ENCODE measurements around the gene SDK1.

The SDK1 gene

GRCh38 chr7:4135301-4135700 is 834.2 kb downstream of the SDK1 start:
- no peak for DNase-seq (ENCODE audit: low read depth in 2 of 2)

DNA sequence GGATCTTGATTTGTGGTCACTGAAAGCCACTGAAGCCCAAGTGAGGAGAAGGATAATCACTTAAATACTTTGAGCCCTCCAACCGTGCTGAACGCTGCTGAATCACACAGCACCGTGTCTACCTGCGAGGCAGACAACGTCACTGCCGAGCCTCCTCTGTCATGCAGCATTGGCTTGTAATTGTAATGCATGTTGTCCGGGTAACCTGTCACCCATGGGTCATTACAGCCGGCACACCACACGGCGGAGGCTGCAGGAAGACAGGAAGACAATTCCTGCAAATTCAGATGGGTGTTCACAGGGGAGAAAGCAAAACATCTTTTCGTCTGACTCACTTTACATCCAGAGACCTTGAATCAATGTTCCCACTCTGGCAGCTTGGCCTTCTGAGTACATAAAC is 835.0 kb downstream of the SDK1 start:
- no peak for DNase-seq (ENCODE audit: low read depth in 2 of 2)

DNA sequence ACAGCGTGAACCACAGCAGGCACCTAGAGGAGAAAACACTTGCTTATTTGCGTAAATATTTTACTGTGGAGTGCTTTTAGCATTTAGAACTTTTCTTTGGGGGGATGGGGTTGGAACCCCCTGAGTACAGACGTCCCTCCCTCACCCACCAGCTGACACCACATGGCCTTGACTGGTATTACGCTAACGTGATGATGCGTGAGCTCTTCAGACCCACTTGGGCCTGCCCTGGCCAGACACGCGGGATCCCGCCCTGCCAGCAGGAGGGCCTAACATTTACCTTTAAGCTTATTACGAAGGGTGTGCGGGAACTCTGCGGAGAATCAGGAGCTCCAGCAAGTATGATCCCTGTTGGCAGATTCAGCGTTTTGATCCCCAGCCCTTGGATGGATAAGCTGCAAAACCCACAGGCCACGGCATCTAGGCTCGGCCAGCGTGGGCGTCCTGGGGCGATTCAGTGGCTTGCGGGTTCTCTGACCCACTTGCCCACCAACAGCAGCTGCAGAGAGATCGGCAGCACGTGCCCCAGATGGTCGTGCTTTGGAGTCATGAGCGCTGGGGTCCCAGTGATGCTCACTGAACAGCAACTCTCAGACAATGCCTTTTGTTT is 835.6 kb downstream of the SDK1 start:
- no peak for DNase-seq (ENCODE audit: low read depth in 2 of 2)

DNA sequence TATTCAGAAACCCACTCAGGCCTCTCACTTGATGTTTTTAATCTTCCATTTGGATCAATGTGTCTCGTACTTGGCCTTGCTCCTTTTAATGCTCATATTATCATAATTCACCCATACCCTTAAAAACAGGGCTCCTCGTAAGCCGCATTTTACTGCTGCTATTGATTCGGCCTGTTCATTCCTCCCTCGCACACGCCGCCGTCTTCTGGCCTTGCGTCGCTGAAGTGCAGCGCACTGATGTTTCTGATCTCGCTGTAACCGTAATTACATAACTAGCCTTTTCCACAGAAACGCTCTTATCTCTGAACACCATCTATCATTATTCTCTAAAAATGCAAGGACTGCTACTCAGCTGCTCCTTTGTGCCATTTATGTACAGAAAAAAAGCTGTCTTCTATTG is 836.5 kb downstream of the SDK1 start:
- DNase-seq (ENCODE audit: low read depth in 2 of 2): no peak

- no peak for DNase-seq (ENCODE audit: low read depth in 2 of 2)
These were observed 837.8 kb downstream of the SDK1 start for GRCh38 chr7:4138866-4139265.

- no peak for DNase-seq (ENCODE audit: low read depth in 2 of 2)
These were observed 838.9 kb downstream of the SDK1 start for GRCh38 chr7:4139656-4140625.

- DNase-seq (ENCODE audit: low read depth in 2 of 2): no peak
These were observed 839.9 kb downstream of the SDK1 start for GRCh38 chr7:4140933-4141332.

- no peak for DNase-seq (ENCODE audit: low read depth in 2 of 2)
These were observed 842.0 kb downstream of the SDK1 start for GRCh38 chr7:4143006-4143405.

DNA sequence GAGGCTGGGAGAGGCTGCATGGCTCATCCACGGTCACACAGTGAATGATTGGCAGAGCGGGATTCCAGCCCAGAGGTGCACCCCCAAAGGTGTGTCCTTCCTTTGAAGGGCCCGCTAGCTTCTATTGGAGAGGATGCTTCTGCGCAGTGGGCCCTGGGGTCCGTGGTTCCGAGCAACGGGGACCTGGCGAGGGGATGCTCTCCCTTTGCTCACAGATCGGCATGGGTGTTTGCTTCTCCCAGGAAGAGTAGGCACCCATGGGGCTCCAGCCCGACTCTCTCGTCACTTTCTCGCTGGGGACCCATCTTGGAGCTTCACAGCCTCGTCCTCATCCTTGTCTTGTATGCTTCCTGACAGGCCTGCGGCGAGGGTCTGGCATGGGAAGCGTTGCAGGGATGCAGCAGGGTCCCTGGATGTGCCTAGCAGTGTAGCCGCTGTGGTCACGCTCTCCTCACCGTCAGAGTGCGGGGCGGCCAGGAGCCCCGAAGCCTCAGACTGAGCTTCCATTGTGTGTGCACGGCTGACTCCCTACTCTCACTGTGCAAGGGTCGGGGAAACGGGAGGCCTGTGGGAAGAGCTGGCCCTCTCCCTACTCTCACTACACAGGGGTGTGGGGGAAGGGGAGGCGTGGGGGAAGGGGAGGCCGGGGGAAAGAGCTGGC is 842.6 kb downstream of the SDK1 start:
- no peak for DNase-seq (ENCODE audit: low read depth in 2 of 2)

DNA sequence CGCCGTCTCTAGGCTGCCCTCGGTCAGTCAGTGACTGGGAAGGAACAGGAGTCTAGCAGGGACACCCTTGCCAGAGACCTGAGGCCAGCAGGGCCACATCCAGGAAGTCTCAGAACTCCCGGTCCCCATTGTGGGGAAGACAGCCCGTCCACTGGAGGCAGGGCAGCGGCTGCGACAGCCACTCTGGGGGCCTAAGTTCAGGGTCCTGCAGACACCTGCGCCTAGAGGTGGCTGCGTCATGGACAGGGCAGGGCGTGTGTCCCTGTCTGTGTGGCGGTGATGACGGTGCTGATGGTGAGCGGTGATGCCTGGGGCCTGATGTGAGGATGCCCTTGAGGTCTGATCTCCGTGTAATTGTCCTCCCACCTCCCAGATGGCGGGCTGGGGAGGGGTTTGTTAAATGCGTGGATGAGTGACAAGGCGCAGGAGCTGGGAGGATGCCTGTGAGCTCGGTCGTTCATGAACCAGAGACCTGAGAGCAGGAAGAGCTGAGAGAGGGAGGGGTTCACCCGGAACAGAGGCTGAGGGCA is 843.2 kb downstream of the SDK1 start:
- no peak for DNase-seq (ENCODE audit: low read depth in 2 of 2)

GRCh38 chr7:4144811-4145510 is 843.9 kb downstream of the SDK1 start:
- DNase-seq (ENCODE audit: low read depth in 2 of 2): no peak

GRCh38 chr7:4145576-4145975 is 844.5 kb downstream of the SDK1 start:
- no peak for DNase-seq (ENCODE audit: low read depth in 2 of 2)

DNA sequence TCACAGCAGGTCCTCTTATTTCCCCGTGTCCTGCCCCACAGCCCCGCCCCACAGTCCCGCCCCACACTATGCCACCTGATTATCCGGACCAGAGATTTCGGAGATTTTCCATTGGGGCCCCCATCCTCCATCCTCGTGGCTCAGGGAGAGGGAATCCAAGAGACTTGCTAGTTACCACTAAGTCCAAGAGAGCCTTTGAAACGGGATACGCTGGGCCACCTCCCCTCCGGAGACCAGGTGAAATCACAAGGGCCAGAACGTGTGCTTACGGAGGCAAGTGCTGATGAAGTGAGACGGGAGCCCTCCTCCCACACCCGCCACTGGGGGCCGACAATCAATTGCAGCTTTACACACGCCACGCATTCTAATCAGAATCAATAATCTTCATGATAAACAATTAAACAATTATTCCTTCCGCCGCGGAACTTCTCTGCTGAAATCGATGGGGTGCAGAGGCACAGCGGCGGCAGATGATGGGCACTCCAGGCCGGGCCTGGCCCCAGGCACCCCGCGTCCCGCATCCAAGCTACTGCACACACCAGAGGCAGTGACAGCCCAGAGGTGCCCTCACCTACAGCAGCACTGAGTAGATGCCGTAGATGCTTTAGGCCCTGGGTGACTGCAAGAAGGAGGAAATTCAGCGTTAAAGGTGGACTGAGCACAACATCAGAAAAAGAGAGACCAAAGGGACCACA is 847.0 kb downstream of the SDK1 start:
- no peak for DNase-seq (ENCODE audit: low read depth in 2 of 2)

- no peak for DNase-seq (ENCODE audit: low read depth in 2 of 2)
These were observed 848.2 kb downstream of the SDK1 start for GRCh38 chr7:4149236-4149635.

GRCh38 chr7:4149645-4150044 is 848.6 kb downstream of the SDK1 start:
- DNase-seq (ENCODE audit: low read depth in 2 of 2): no peak

DNA sequence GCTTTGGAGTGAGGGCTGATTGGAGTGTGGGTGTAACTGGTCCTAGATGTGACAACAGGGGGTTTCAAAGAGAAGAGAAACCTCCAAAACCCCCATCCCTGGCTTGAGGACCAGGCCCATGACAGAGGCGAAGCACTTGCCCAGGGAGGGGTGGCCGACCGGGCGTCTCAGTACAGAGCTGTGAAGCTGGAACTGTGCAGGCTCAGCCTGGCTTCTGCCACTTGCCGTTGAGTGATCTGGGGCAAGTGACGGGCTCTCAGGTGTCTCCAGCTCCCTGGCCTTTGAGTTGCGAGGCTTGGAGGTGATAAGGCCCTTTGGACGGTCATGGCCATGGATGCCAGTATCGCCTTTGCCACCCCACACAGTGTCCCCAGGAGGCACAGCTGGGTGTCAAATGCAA is 849.7 kb downstream of the SDK1 start:
- DNase-seq (ENCODE audit: low read depth in 2 of 2): no peak

DNA sequence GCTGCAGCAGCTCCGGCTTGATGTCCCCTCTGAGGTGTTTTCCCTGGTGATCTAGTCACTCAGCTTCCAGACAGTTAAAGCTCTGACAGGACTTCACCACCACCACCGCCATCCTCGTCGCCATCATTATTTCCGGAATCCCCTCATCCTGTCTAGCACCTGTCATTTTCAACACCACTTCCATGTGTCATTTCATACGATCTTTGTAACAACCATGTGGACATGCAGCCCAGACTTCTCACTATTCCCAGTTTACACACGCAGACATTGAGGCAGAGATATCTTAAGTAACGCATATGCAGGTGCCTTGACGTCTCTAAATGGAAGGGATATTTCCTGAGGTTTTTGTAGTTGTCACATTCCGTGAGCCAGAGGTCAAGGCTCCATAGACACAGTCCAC is 850.5 kb downstream of the SDK1 start:
- DNase-seq (ENCODE audit: low read depth in 2 of 2): no peak

- no peak for DNase-seq (ENCODE audit: low read depth in 2 of 2)
These were observed 851.0 kb downstream of the SDK1 start for GRCh38 chr7:4151926-4152549.

GRCh38 chr7:4154882-4155535 is 854.0 kb downstream of the SDK1 start:
- no peak for DNase-seq (ENCODE audit: low read depth in 2 of 2)

- DNase-seq (ENCODE audit: low read depth in 2 of 2): no peak
These were observed 855.1 kb downstream of the SDK1 start for GRCh38 chr7:4156190-4156589.
